HEK293 (cell line): ENCODE results near the gene ME3.

ENCODE experiments used
- CTCF ChIA-PET: fragments of 350-600 bp; formaldehyde crosslinking; extraction: SDS; loops from one replicate; lab custom pipeline; 2021; ENCODE audit warnings: antibody characterized with exemption; lab: Yijun Ruan, JAX
- POLR2A ChIA-PET: fragments of 300-600 bp; formaldehyde crosslinking; extraction: SDS; loops from one replicate; lab custom pipeline; 2020; ENCODE audit warnings: antibody characterized with exemption, inconsistent platforms; lab: Yijun Ruan, JAX
- H3K27ac ChIP-seq: fragments of 200-500 bp; sonication (Bioruptor generic); 2 replicates; pipeline ENCODE4 v1.5.1; 2014; ENCODE audit warnings: low read depth, low read length, control low read depth, inconsistent platforms; ENCODE audit errors: extremely low read depth
- H3K36me3 ChIP-seq, 2 experiments: fragments of 200-500 bp in 1 of 2; sonication (Bioruptor generic) in 1 of 2; 1 replicate in 1 of 2; 2 replicates in 1 of 2; pipeline ENCODE4 v1.5.1; 2014 to 2017; ENCODE audit warnings: inconsistent platforms in 2 of 2, low read length in 2 of 2; ENCODE audit not compliant: control insufficient read depth in 2 of 2, insufficient read depth in 1 of 2
- H3K4me1 ChIP-seq: fragments of 200-500 bp; sonication (Bioruptor generic); 2 replicates; pipeline ENCODE4 v1.5.1; 2014; ENCODE audit warnings: mild to moderate bottlenecking, low read length, inconsistent platforms; ENCODE audit not compliant: control insufficient read depth, insufficient read depth
- H3K4me3 ChIP-seq: 2 replicates; pipeline ENCODE4 v1.5.1; 2011; ENCODE audit warnings: low read depth, mild to moderate bottlenecking, control low read depth, low read length, moderate library complexity
- H3K9me3 ChIP-seq: fragments of 200-500 bp; sonication (Bioruptor generic); 2 replicates; pipeline ENCODE4 v1.5.1; 2014; ENCODE audit warnings: low read depth, low read length, inconsistent platforms; ENCODE audit not compliant: control insufficient read depth, insufficient read depth
- GLI2 ChIP-seq: fragments of 450-650 bp; formaldehyde crosslinking; IDR thresholded peaks from 2 replicates; pipeline ENCODE4; 2017; ENCODE audit warnings: missing biosample characterization, missing genetic modification characterization, low read depth, borderline replicate concordance
- GLI4 ChIP-seq: fragments of 450-650 bp; formaldehyde crosslinking; IDR thresholded peaks from 2 replicates; pipeline ENCODE4 v1.5.1; 2016; ENCODE audit warnings: missing biosample characterization, missing genetic modification characterization
- PRDM4 ChIP-seq: fragments of 450-650 bp; formaldehyde crosslinking; IDR thresholded peaks from 2 replicates; pipeline ENCODE4 v1.5.1; 2017; ENCODE audit warnings: missing biosample characterization, missing genetic modification characterization
- ZNF114 ChIP-seq: fragments of 450-650 bp; formaldehyde crosslinking; IDR thresholded peaks from 2 replicates; pipeline ENCODE4 v1.5.0; 2017; ENCODE audit warnings: missing biosample characterization, missing genetic modification characterization
- ZNF169 ChIP-seq: fragments of 450-650 bp; formaldehyde crosslinking; IDR thresholded peaks from 2 replicates; pipeline ENCODE4 v1.5.1; 2016; ENCODE audit warnings: missing biosample characterization, missing genetic modification characterization
- ZNF214 ChIP-seq: fragments of 450-650 bp; formaldehyde crosslinking; IDR thresholded peaks from 2 replicates; pipeline ENCODE4 v1.5.1; 2017; ENCODE audit warnings: missing biosample characterization, mild to moderate bottlenecking, missing genetic modification characterization, borderline replicate concordance
- ZNF223 ChIP-seq: fragments of 450-650 bp; formaldehyde crosslinking; IDR thresholded peaks from 2 replicates; pipeline ENCODE4 v1.5.1; 2016; ENCODE audit warnings: missing biosample characterization, missing genetic modification characterization
- ZNF341 ChIP-seq: fragments of 450-650 bp; formaldehyde crosslinking; IDR thresholded peaks from 2 replicates; pipeline ENCODE4; 2016; ENCODE audit warnings: low read depth, missing biosample characterization, missing genetic modification characterization
- ZNF423 ChIP-seq: fragments of 450-650 bp; formaldehyde crosslinking; IDR thresholded peaks from 2 replicates; pipeline ENCODE4 v1.5.1; 2016; ENCODE audit warnings: missing biosample characterization, missing genetic modification characterization
- ZNF544 ChIP-seq: fragments of 450-650 bp; formaldehyde crosslinking; IDR thresholded peaks from 2 replicates; pipeline ENCODE4 v1.5.0; 2017; ENCODE audit warnings: missing biosample characterization, missing genetic modification characterization
- ZNF555 ChIP-seq: fragments of 450-650 bp; formaldehyde crosslinking; conservative IDR thresholded peaks from 2 replicates; pipeline ENCODE4 v1.5.1; 2017; ENCODE audit warnings: missing biosample characterization, mild to moderate bottlenecking, missing genetic modification characterization, inconsistent platforms
- ZNF654 ChIP-seq: fragments of 450-650 bp; formaldehyde crosslinking; IDR thresholded peaks from 2 replicates; pipeline ENCODE4 v1.5.1; 2016; ENCODE audit warnings: low read depth, missing biosample characterization, missing genetic modification characterization
- ZNF664 ChIP-seq: fragments of 450-650 bp; formaldehyde crosslinking; IDR thresholded peaks from 2 replicates; pipeline ENCODE4 v1.5.1; 2016; ENCODE audit warnings: missing biosample characterization, missing genetic modification characterization
- ZNF768 ChIP-seq: fragments of 450-650 bp; formaldehyde crosslinking; IDR thresholded peaks from 2 replicates; pipeline ENCODE4 v1.5.1; 2018; ENCODE audit warnings: missing biosample characterization, mild to moderate bottlenecking, missing genetic modification characterization
- TF ChIP-seq, protein P1 (sequence below): fragments of 450-650 bp; formaldehyde crosslinking; IDR thresholded peaks from 2 replicates; pipeline ENCODE4 v1.5.1; 2017; ENCODE audit warnings: missing biosample characterization, missing genetic modification characterization
- TF ChIP-seq, protein P2 (sequence below): fragments of 450-650 bp; formaldehyde crosslinking; IDR thresholded peaks from 2 replicates; pipeline ENCODE4 v1.5.1; 2016; ENCODE audit warnings: missing biosample characterization, missing genetic modification characterization, borderline replicate concordance
- TF ChIP-seq, protein P3 (sequence below): fragments of 450-650 bp; formaldehyde crosslinking; IDR thresholded peaks from 2 replicates; pipeline ENCODE4 v1.5.1; 2016; ENCODE audit warnings: missing biosample characterization, missing genetic modification characterization
- TF ChIP-seq, protein P4 (sequence below): fragments of 450-650 bp; IDR thresholded peaks from 2 replicates; pipeline ENCODE4 v1.5.1; 2018; ENCODE audit warnings: missing biosample characterization, mild to moderate bottlenecking, missing genetic modification characterization
- TF ChIP-seq, protein P5 (sequence below): fragments of 450-650 bp; formaldehyde crosslinking; IDR thresholded peaks from 2 replicates; pipeline ENCODE4 v1.5.1; 2016; ENCODE audit warnings: missing biosample characterization, missing genetic modification characterization

ME3 gene

DNA sequence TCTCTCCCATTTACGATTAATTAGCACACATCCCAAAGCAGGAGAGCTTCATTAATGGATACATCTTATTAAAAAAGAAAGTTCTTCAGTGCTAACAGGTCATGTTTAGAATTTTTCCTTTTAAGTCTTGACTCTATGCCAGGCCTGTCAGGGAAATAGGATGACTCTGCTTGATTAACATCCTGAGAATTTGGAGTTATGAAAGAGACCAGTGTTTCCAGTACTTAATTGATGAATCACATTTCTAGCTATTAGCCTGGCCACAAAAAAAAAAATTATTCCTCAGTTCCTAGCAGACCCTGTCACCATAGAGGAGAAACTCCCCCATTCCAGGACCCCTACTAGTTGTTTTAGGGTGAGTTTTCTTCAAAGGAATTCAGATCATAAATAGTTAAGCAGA is 23.6 kb upstream of the ME3 start:
- Histone ChIP-seq H3K36me3 (no peaks in the 10 kb centered on the region), H3K4me3 (no peak overlapping the region), H3K4me1 (no peaks in the 10 kb centered on the region), H3K27ac (no peak overlapping the region), H3K9me3 (no peaks in the 10 kb centered on the region)
- CTCF ChIA-PET: interaction anchor here (0.7 to 1.3 kb wide), 4 partner anchors 14 to 1080 kb away, joined by 3 read pairs; no protein-coding TSS in a partner anchor
- TF ChIP-seq ZNF664 (tag by site-specific recombination): no peak
- TF ChIP-seq ZNF214 (tag by site-specific recombination): no peak
- TF ChIP-seq, protein P1, sequence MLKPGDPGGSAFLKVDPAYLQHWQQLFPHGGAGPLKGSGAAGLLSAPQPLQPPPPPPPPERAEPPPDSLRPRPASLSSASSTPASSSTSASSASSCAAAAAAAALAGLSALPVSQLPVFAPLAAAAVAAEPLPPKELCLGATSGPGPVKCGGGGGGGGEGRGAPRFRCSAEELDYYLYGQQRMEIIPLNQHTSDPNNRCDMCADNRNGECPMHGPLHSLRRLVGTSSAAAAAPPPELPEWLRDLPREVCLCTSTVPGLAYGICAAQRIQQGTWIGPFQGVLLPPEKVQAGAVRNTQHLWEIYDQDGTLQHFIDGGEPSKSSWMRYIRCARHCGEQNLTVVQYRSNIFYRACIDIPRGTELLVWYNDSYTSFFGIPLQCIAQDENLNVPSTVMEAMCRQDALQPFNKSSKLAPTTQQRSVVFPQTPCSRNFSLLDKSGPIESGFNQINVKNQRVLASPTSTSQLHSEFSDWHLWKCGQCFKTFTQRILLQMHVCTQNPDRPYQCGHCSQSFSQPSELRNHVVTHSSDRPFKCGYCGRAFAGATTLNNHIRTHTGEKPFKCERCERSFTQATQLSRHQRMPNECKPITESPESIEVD: no peak
- TF ChIP-seq ZNF555: no peak
- TF ChIP-seq, protein P2, sequence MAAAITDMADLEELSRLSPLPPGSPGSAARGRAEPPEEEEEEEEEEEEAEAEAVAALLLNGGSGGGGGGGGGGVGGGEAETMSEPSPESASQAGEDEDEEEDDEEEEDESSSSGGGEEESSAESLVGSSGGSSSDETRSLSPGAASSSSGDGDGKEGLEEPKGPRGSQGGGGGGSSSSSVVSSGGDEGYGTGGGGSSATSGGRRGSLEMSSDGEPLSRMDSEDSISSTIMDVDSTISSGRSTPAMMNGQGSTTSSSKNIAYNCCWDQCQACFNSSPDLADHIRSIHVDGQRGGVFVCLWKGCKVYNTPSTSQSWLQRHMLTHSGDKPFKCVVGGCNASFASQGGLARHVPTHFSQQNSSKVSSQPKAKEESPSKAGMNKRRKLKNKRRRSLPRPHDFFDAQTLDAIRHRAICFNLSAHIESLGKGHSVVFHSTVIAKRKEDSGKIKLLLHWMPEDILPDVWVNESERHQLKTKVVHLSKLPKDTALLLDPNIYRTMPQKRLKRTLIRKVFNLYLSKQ (tag by site-specific recombination): no peak
- no peak for TF ChIP-seq ZNF544 (tag by site-specific recombination)
- no peak for TF ChIP-seq ZNF423 (tag by site-specific recombination)
- no peak for TF ChIP-seq ZNF341
- TF ChIP-seq GLI2 (tag by site-specific recombination): no peak
- TF ChIP-seq, protein P3, sequence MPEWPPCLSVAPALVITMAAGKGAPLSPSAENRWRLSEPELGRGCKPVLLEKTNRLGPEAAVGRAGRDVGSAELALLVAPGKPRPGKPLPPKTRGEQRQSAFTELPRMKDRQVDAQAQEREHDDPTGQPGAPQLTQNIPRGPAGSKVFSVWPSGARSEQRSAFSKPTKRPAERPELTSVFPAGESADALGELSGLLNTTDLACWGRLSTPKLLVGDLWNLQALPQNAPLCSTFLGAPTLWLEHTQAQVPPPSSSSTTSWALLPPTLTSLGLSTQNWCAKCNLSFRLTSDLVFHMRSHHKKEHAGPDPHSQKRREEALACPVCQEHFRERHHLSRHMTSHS (tag by site-specific recombination): no peak
- no peak for TF ChIP-seq ZNF768 (tag by site-specific recombination)
- no peak for TF ChIP-seq ZNF114
- no peak for TF ChIP-seq GLI4
- no peak for TF ChIP-seq ZNF169 (tag by site-specific recombination)
- no peak for TF ChIP-seq PRDM4
- TF ChIP-seq, protein P4, sequence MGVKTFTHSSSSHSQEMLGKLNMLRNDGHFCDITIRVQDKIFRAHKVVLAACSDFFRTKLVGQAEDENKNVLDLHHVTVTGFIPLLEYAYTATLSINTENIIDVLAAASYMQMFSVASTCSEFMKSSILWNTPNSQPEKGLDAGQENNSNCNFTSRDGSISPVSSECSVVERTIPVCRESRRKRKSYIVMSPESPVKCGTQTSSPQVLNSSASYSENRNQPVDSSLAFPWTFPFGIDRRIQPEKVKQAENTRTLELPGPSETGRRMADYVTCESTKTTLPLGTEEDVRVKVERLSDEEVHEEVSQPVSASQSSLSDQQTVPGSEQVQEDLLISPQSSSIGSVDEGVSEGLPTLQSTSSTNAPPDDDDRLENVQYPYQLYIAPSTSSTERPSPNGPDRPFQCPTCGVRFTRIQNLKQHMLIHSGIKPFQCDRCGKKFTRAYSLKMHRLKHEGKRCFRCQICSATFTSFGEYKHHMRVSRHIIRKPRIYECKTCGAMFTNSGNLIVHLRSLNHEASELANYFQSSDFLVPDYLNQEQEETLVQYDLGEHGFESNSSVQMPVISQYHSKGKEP (tag by site-specific recombination): no peak
- TF ChIP-seq, protein P5, sequence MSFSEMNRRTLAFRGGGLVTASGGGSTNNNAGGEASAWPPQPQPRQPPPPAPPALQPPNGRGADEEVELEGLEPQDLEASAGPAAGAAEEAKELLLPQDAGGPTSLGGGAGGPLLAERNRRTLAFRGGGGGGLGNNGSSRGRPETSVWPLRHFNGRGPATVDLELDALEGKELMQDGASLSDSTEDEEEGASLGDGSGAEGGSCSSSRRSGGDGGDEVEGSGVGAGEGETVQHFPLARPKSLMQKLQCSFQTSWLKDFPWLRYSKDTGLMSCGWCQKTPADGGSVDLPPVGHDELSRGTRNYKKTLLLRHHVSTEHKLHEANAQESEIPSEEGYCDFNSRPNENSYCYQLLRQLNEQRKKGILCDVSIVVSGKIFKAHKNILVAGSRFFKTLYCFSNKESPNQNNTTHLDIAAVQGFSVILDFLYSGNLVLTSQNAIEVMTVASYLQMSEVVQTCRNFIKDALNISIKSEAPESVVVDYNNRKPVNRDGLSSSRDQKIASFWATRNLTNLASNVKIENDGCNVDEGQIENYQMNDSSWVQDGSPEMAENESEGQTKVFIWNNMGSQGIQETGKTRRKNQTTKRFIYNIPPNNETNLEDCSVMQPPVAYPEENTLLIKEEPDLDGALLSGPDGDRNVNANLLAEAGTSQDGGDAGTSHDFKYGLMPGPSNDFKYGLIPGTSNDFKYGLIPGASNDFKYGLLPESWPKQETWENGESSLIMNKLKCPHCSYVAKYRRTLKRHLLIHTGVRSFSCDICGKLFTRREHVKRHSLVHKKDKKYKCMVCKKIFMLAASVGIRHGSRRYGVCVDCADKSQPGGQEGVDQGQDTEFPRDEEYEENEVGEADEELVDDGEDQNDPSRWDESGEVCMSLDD (tag by site-specific recombination): no peak
- TF ChIP-seq ZNF223 (tag by site-specific recombination): no peak
- TF ChIP-seq ZNF654: no peak
- POLR2A ChIA-PET: interaction anchor here (1.4 kb wide), 1 partner anchor 104 kb away, joined by 3 read pairs; the partner anchor contains the start of gene PRSS23
